K562 (cell line): ENCODE data around the gene NARF. TPM values are rescaled to one million over a fixed set of nuclear protein-coding genes. Genes with fewer than 3 reads are reported as not detected.

ENCODE experiments used
- C11orf30 ChIP-seq: fragments of 450-650 bp; IDR thresholded peaks from 2 replicates; pipeline ENCODE4 v1.6.1; 2016; ENCODE audit warnings: low read depth, mild to moderate bottlenecking
- FOXJ2 ChIP-seq: fragments of 200-800 bp; sonication (Bioruptor generic); IDR thresholded peaks from 2 replicates; pipeline ENCODE4 v1.6.1; 2016; ENCODE audit warnings: missing genetic modification characterization, missing compliant biosample characterization
- FOXK1 ChIP-seq: sonication (generic); formaldehyde crosslinking; IDR thresholded peaks from 2 replicates; pipeline ENCODE4 v1.8.0; 2022; ENCODE audit warnings: missing genetic modification reagents, mild to moderate bottlenecking, borderline replicate concordance
- HDAC6 ChIP-seq: IDR thresholded peaks from 2 replicates; pipeline ENCODE4 v1.6.1; 2012; ENCODE audit warnings: low read depth, mild to moderate bottlenecking, control low read depth, inconsistent platforms, low read length, moderate library complexity
- JUN ChIP-seq, 2 experiments: sonication (generic) in 1 of 2; formaldehyde crosslinking in 1 of 2; IDR thresholded peaks; 2 replicates each; pipeline versions ENCODE4 v1.6.1 to v1.8.0; 2012 to 2022; ENCODE audit warnings: borderline replicate concordance in 2 of 2, mild to moderate bottlenecking in 2 of 2, improper control_type of control experiment in 1 of 2, low read depth in 1 of 2, low read length in 1 of 2, missing genetic modification reagents in 1 of 2
- NR4A1 ChIP-seq, 2 experiments: fragments of 250-450 bp in 1 of 2; fragments of 450-650 bp in 1 of 2; sonication (Bioruptor Pico) in 1 of 2; IDR thresholded peaks; 2 replicates each; pipeline versions ENCODE4 v1.4.0 to v1.6.1; 2016 to 2020; ENCODE audit warnings: mild to moderate bottlenecking in 2 of 2, missing compliant biosample characterization in 1 of 2, missing genetic modification characterization in 1 of 2, moderate library complexity in 1 of 2
- PCBP1 ChIP-seq: fragments of 200-400 bp; formaldehyde crosslinking; IDR thresholded peaks from 2 replicates; pipeline ENCODE4 v1.6.1; 2018; ENCODE audit warnings: mild to moderate bottlenecking, low read depth, low read length; ENCODE audit not compliant: poor library complexity, severe bottlenecking
- PKNOX1 ChIP-seq: fragments of 450-650 bp; IDR thresholded peaks from 2 replicates; pipeline ENCODE4 v1.6.1; 2016
- SOX6 ChIP-seq: fragments of 450-650 bp; IDR thresholded peaks from 2 replicates; pipeline ENCODE4 v1.6.1; 2014; ENCODE audit warnings: mild to moderate bottlenecking
- SRF ChIP-seq, 2 experiments: fragments of 250-450, 450-650 bp in 1 of 2; sonication (Bioruptor Pico) in 1 of 2; sonication (generic) in 1 of 2; formaldehyde crosslinking; IDR thresholded peaks; 2 replicates each; pipeline versions ENCODE4 v1.5.0 to v1.5.1; 2020 to 2022; ENCODE audit warnings: mild to moderate bottlenecking in 1 of 2, missing genetic modification reagents in 1 of 2
- THAP7 ChIP-seq: fragments of 250-450 bp; sonication (Bioruptor Pico); IDR thresholded peaks from 2 replicates; pipeline ENCODE4 v1.5.0; 2021
- ZFX ChIP-seq: sonication (generic); formaldehyde crosslinking; IDR thresholded peaks from 2 replicates; pipeline ENCODE4 v1.8.0; 2022; ENCODE audit warnings: mild to moderate bottlenecking, missing genetic modification reagents, moderate library complexity
- ZNF184 ChIP-seq: sonication (generic); formaldehyde crosslinking; IDR thresholded peaks from 2 replicates; pipeline ENCODE4 v1.5.0; 2020; ENCODE audit warnings: missing genetic modification reagents
- ZNF431 ChIP-seq: sonication (generic); formaldehyde crosslinking; IDR thresholded peaks from 2 replicates; pipeline ENCODE4 v1.8.0; 2022; ENCODE audit warnings: mild to moderate bottlenecking, missing genetic modification reagents
- ZNF436 ChIP-seq: fragments of 250-450, 450-650 bp; sonication (Bioruptor Pico); formaldehyde crosslinking; IDR thresholded peaks from 2 replicates; pipeline ENCODE4 v1.7.0; 2020; ENCODE audit warnings: mild to moderate bottlenecking
- polyA plus RNA-seq, 8 experiments: library from polyadenylated mRNA; depleted of rRNA in 4 of 8; stranded (reverse) in 5 of 8; unstranded in 3 of 8; fragments of >200 nt; fragmentation: Nextera tagmentation in 2 of 8; fragmentation: Illumina TruSeq in 1 of 8; extraction: Ambion mirVana in 2 of 8; extraction: Trizol in 1 of 8; gene quantifications; 2 replicates each; pipeline versions ENCODE4 v1.2.1 to v1.2.3, GENCODE V29; 2011 to 2014; ENCODE audit warnings: inconsistent platforms in 1 of 8, missing spikeins in 1 of 8
- total RNA-seq, 7 experiments: library from RNA; depleted of rRNA in 6 of 7; stranded (reverse); fragments of >200 nt in 6 of 7; fragmentation: Illumina TruSeq in 2 of 7; extraction: Trizol in 2 of 7; gene quantifications; 2 replicates each; pipeline versions ENCODE4 v1.2.1 to v1.2.3, GENCODE V29; 2011 to 2021; ENCODE audit warnings: low replicate concordance in 1 of 7
- TF ChIP-seq, protein P1 (sequence below), 2 experiments: fragments of 250-450 bp in 1 of 2; fragments of 450-650 bp in 1 of 2; sonication (Bioruptor Pico) in 1 of 2; IDR thresholded peaks; 2 replicates each; pipeline versions ENCODE4 v1.6.1 to v1.8.0; 2016 to 2021; ENCODE audit warnings: mild to moderate bottlenecking in 2 of 2, moderate library complexity in 2 of 2, missing compliant biosample characterization in 1 of 2, missing genetic modification characterization in 1 of 2
- TF ChIP-seq, protein P2 (sequence below): sonication (generic); formaldehyde crosslinking; IDR thresholded peaks from 2 replicates; pipeline ENCODE4 v1.8.1; 2023; ENCODE audit warnings: mild to moderate bottlenecking, missing genetic modification reagents
- TF ChIP-seq, protein P3 (sequence below): sonication (generic); formaldehyde crosslinking; IDR thresholded peaks from 2 replicates; pipeline ENCODE4 v1.8.1; 2023; ENCODE audit warnings: mild to moderate bottlenecking, missing genetic modification reagents

NARF gene
- total and polyA plus RNA-seq, 9 of the 15 experiments (the other 6 are each of a cell fraction or from before 2014, with no cell fraction given), result 60.4 to 423 (median 132) TPM

DNA sequence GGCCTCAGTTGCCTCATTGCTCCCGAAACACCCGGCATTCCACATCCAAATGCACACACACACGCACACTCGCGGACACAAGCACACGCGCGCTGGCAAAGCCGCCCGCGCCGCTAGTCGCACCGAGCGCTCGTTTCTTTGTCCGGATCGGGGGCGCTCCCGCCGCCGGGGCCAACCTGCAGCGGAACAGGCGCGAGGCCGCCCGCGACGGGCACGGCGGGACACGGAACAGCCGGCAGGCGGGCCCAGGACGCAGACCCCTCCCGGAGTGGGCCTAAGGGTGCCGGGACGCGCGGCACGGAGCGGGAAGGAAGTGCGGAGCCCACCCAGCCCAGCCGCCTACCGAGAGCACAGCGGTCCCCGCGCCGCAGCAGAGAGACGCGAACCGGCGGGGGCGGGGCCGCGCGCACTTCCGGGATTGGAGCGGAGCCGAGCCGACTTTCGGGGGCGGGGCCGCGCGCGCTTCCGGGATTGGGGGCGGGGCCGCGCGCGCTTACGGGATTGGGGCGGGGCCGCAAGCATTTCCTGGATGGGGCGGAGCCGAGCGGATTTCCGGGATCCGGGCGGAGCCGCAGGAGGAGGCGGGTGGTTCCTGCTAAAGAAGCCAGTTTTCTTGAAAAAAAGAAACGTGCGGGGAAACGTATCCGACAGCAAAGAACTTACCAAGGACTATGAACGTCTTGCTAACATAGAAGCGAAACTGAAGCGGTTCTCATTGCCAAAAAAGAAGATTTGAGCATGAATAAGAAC lies 8.0 kb upstream of the NARF start, which contains the start of gene CYBC1 (continued):
- no peak for TF ChIP-seq C11orf30
- TF ChIP-seq NR4A1 (CRISPR knock-in tag; IDR thresholded peaks at IDR 0.05), result no peak
- no peak for TF ChIP-seq NR4A1 (tag; IDR thresholded peaks at IDR 0.05)
- TF ChIP-seq ZNF436 (CRISPR knock-in tag), result no peak
- TF ChIP-seq HDAC6, result no peak
- TF ChIP-seq JUN (IDR thresholded peaks at IDR 0.05; ENCODE audit: borderline replicate concordance, low read depth, low read length), result no peak
- peak; percentile 54; the same call in 1 of the 2 replicates for TF ChIP-seq JUN (CRISPR knock-in tag; IDR thresholded peaks at IDR 0.05; ENCODE audit: borderline replicate concordance)
- TF ChIP-seq, protein P1, sequence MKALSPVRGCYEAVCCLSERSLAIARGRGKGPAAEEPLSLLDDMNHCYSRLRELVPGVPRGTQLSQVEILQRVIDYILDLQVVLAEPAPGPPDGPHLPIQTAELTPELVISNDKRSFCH (CRISPR knock-in tag; IDR thresholded peaks at IDR 0.05), result no peak
- TF ChIP-seq, protein P1 (tag; IDR thresholded peaks at IDR 0.05), result 0 out of 2 replicates have a peak, but pooled peaks have one; percentile 49
- no peak for TF ChIP-seq FOXJ2 (tag)
- TF ChIP-seq, protein P2, sequence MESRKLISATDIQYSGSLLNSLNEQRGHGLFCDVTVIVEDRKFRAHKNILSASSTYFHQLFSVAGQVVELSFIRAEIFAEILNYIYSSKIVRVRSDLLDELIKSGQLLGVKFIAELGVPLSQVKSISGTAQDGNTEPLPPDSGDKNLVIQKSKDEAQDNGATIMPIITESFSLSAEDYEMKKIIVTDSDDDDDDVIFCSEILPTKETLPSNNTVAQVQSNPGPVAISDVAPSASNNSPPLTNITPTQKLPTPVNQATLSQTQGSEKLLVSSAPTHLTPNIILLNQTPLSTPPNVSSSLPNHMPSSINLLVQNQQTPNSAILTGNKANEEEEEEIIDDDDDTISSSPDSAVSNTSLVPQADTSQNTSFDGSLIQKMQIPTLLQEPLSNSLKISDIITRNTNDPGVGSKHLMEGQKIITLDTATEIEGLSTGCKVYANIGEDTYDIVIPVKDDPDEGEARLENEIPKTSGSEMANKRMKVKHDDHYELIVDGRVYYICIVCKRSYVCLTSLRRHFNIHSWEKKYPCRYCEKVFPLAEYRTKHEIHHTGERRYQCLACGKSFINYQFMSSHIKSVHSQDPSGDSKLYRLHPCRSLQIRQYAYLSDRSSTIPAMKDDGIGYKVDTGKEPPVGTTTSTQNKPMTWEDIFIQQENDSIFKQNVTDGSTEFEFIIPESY (CRISPR knock-in tag), result 0 out of 2 replicates have a peak, but pooled peaks have one; percentile 10
- TF ChIP-seq ZFX (CRISPR knock-in tag), result peak; percentile 78
- TF ChIP-seq FOXK1, result no peak
- TF ChIP-seq, protein P3, sequence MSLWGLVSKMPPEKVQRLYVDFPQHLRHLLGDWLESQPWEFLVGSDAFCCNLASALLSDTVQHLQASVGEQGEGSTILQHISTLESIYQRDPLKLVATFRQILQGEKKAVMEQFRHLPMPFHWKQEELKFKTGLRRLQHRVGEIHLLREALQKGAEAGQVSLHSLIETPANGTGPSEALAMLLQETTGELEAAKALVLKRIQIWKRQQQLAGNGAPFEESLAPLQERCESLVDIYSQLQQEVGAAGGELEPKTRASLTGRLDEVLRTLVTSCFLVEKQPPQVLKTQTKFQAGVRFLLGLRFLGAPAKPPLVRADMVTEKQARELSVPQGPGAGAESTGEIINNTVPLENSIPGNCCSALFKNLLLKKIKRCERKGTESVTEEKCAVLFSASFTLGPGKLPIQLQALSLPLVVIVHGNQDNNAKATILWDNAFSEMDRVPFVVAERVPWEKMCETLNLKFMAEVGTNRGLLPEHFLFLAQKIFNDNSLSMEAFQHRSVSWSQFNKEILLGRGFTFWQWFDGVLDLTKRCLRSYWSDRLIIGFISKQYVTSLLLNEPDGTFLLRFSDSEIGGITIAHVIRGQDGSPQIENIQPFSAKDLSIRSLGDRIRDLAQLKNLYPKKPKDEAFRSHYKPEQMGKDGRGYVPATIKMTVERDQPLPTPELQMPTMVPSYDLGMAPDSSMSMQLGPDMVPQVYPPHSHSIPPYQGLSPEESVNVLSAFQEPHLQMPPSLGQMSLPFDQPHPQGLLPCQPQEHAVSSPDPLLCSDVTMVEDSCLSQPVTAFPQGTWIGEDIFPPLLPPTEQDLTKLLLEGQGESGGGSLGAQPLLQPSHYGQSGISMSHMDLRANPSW (CRISPR knock-in tag), result peak; percentile 68; the same call in 1 of the 2 replicates
- no peak for TF ChIP-seq SRF (CRISPR knock-in tag; IDR thresholded peaks at IDR 0.05)
- no peak for TF ChIP-seq PKNOX1
- TF ChIP-seq PCBP1, result peak; percentile 92
- no peak for TF ChIP-seq ZNF184 (CRISPR knock-in tag)
- TF ChIP-seq THAP7 (CRISPR knock-in tag), result no peak
- no peak for TF ChIP-seq SOX6
- TF ChIP-seq ZNF431 (CRISPR knock-in tag), result no peak
